Measurements from ENCODE around the gene IFI35. TPM values are rescaled to one million over a fixed set of nuclear protein-coding genes. Genes with fewer than 3 reads are reported as not detected.
"Not testable (repeated sequence)": the region's sequence is repeated elsewhere in the genome, so short reads cannot be mapped to it uniquely, and the experiment has no call there.

IFI35 gene
- total RNA-seq, 2 donors from 2014 or later: 16.2 to 19.5 TPM

- whole genome bisulfite sequencing, 2 donors: 70 to 85% methylated on average over 5 of the region's 5 CpGs
- DNase-seq: no peak
- H3K36me3 ChIP-seq (replicated peaks in 1 of 2; ENCODE audit: insufficient read depth in 1 of 2, low read depth in 2 of 2): peaks cover 29 to 30% of the 10 kb centered on the region in 2 donors
These were observed 17.4 kb upstream of the IFI35 start for GRCh38 chr17:42989141-42989540.

GRCh38 chr17:42989726-42990652 is 16.6 kb upstream of the IFI35 start:
- DNase-seq (no peak), ATAC-seq (no peak)
- 86 to 90% methylated on average over 6 of the region's 6 CpGs for WGBS, 2 donors
- H3K4me3 ChIP-seq: no peak overlapping the region
- no peaks in the 10 kb centered on the region for H3K27me3 ChIP-seq
- no peak overlapping the region for H3K27ac ChIP-seq
- peaks cover 4% of the 10 kb centered on the region for H3K4me1 ChIP-seq
- intact Hi-C loops (cut with DNase I): no loop called here
- peaks cover 29 to 30% of the 10 kb centered on the region in 2 donors for H3K36me3 ChIP-seq (replicated peaks in 1 of 2; ENCODE audit: insufficient read depth in 1 of 2, low read depth in 2 of 2)
- no peak for TF ChIP-seq POLR2A (IDR thresholded peaks at IDR 0.05)
- no peak for TF ChIP-seq CTCF (IDR thresholded peaks at IDR 0.05)
- no peaks in the 10 kb centered on the region for H3K9me3 ChIP-seq

More at GRCh38 chr17:42989141-42989540, 17.4 kb upstream of the IFI35 start:
- intact Hi-C loops (cut with DNase I): no loop called here
- no peak overlapping the region for H3K27ac ChIP-seq
- H3K27me3 ChIP-seq: no peaks in the 10 kb centered on the region
- TF ChIP-seq CTCF (IDR thresholded peaks at IDR 0.05): no peak
- no peak for TF ChIP-seq POLR2A (IDR thresholded peaks at IDR 0.05)
- ATAC-seq: no peak
- H3K9me3 ChIP-seq: no peaks in the 10 kb centered on the region
- no peak overlapping the region for H3K4me3 ChIP-seq
- peaks cover 10% of the 10 kb centered on the region for H3K4me1 ChIP-seq

- peaks cover 29 to 30% of the 10 kb centered on the region in 2 donors for H3K36me3 ChIP-seq (replicated peaks in 1 of 2; ENCODE audit: insufficient read depth in 1 of 2, low read depth in 2 of 2)
- WGBS, 2 donors: 95% methylated on average over 6 of the region's 6 CpGs; no CpG with 5 or more reads in 1 of the 2 donors
These were observed 15.1 kb upstream of the IFI35 start for GRCh38 chr17:42991471-42991870.

GRCh38 chr17:42992872-42993271 is 13.7 kb upstream of the IFI35 start:
- WGBS, 2 donors: 62 to 73% methylated on average over 5 of the region's 5 CpGs
- Histone ChIP-seq H3K4me1 (peaks cover 8% of the 10 kb centered on the region), H3K27ac (no peak overlapping the region), H3K9me3 (no peaks in the 10 kb centered on the region), H3K4me3 (no peak overlapping the region), H3K27me3 (no peaks in the 10 kb centered on the region), H3K36me3 (replicated peaks in 1 of 2; ENCODE audit: insufficient read depth in 1 of 2, low read depth in 2 of 2) (peaks cover 24 to 27% of the 10 kb centered on the region in 2 donors)
- intact Hi-C loops (cut with DNase I): no loop called here
- no peak for TF ChIP-seq POLR2A (IDR thresholded peaks at IDR 0.05)
- no peak for TF ChIP-seq CTCF (IDR thresholded peaks at IDR 0.05)
- ATAC-seq (no peak), DNase-seq (no peak)

More at GRCh38 chr17:42991471-42991870, 15.1 kb upstream of the IFI35 start:
- ATAC-seq: no peak
- Histone ChIP-seq H3K27ac (no peak overlapping the region), H3K27me3 (no peaks in the 10 kb centered on the region), H3K4me3 (no peak overlapping the region), H3K9me3 (no peaks in the 10 kb centered on the region), H3K4me1 (no peaks in the 10 kb centered on the region)
- TF ChIP-seq POLR2A (IDR thresholded peaks at IDR 0.05) (no peak), CTCF (IDR thresholded peaks at IDR 0.05) (no peak)
- DNase-seq: no peak
- intact Hi-C loops (cut with DNase I): no loop called here

- H3K27me3 ChIP-seq; H3K4me3 ChIP-seq; DNase-seq; H3K27ac ChIP-seq; ATAC-seq; H3K9me3 ChIP-seq; intact Hi-C loops (cut with DNase I): not testable (repeated sequence)
- Histone ChIP-seq H3K4me1 (peaks cover 10% of the 10 kb centered on the region), H3K36me3 (replicated peaks in 1 of 2; ENCODE audit: insufficient read depth in 1 of 2, low read depth in 2 of 2) (peaks cover 14 to 21% of the 10 kb centered on the region in 2 donors)
- 87 to 89% methylated on average over 10 of the region's 10 CpGs for WGBS, 2 donors
These were observed 12.7 kb upstream of the IFI35 start for GRCh38 chr17:42993913-42994312.

Measured in body of pancreas (tissue), 4 donors.